C4-2B (cell line): ENCODE results near the gene SASH1.

ENCODE experiments used
- H3K27ac ChIP-seq: fragments of 450-650 bp; 2 replicates; pipeline ENCODE4 v1.5.1; 2017
- CTCF ChIP-seq: fragments of 450-650 bp; conservative IDR thresholded peaks from 2 replicates; pipeline ENCODE4 v1.5.1; 2017; ENCODE audit warnings: mild to moderate bottlenecking
- ZFX ChIP-seq: fragments of 450-650 bp; IDR thresholded peaks from 2 replicates; pipeline ENCODE4 v1.6.1; 2017

Gene SASH1

GRCh38 chr6:148491638-148492251, 149.1 kb downstream of the SASH1 start:
- H3K27ac ChIP-seq: no peak overlapping the region
- no peak for TF ChIP-seq ZFX

- no peak overlapping the region for H3K27ac ChIP-seq
Measured at GRCh38 chr6:148492654-148493290, 150.1 kb downstream of the SASH1 start.

GRCh38 chr6:148493424-148493823, 150.8 kb downstream of the SASH1 start:
- no peak overlapping the region for H3K27ac ChIP-seq

More at GRCh38 chr6:148492654-148493290, 150.1 kb downstream of the SASH1 start:
- TF ChIP-seq ZFX (no peak), CTCF (no peak)

GRCh38 chr6:148494226-148494625, 151.6 kb downstream of the SASH1 start:
- TF ChIP-seq CTCF: no peak
- no peak for TF ChIP-seq ZFX
- H3K27ac ChIP-seq: no peak overlapping the region

More at GRCh38 chr6:148493424-148493823, 150.8 kb downstream of the SASH1 start:
- TF ChIP-seq ZFX (no peak), CTCF (no peak)

GRCh38 chr6:148495029-148495428, 152.4 kb downstream of the SASH1 start:
- no peak for TF ChIP-seq ZFX
- no peak for TF ChIP-seq CTCF
- no peak overlapping the region for H3K27ac ChIP-seq

- H3K27ac ChIP-seq: no peak overlapping the region
Measured at GRCh38 chr6:148497257-148497656, 154.6 kb downstream of the SASH1 start.

GRCh38 chr6:148497717-148498116, 155.1 kb downstream of the SASH1 start:
- TF ChIP-seq CTCF (no peak), ZFX (no peak)
- no peak overlapping the region for H3K27ac ChIP-seq

More at GRCh38 chr6:148497257-148497656, 154.6 kb downstream of the SASH1 start:
- TF ChIP-seq CTCF (no peak), ZFX (no peak)

GRCh38 chr6:148500402-148500801, 157.8 kb downstream of the SASH1 start:
- H3K27ac ChIP-seq: no peak overlapping the region

More at GRCh38 chr6:148500402-148500801, 157.8 kb downstream of the SASH1 start:
- no peak for TF ChIP-seq ZFX
- TF ChIP-seq CTCF: no peak
